Measurements from ENCODE around the gene EFR3B.
"Not testable (repeated sequence)": the region's sequence is repeated elsewhere in the genome, so short reads cannot be mapped to it uniquely, and the experiment has no call there.

Gene EFR3B

GRCh38 chr2:25041928-25042320 is at the start of gene EFR3B:
TSS of gene EFR3B (plus strand) at chr2:25042076. CDS start at chr2:25042313, 237 bp downstream.
- DNase-seq, result peak; percentile 88

DNA sequence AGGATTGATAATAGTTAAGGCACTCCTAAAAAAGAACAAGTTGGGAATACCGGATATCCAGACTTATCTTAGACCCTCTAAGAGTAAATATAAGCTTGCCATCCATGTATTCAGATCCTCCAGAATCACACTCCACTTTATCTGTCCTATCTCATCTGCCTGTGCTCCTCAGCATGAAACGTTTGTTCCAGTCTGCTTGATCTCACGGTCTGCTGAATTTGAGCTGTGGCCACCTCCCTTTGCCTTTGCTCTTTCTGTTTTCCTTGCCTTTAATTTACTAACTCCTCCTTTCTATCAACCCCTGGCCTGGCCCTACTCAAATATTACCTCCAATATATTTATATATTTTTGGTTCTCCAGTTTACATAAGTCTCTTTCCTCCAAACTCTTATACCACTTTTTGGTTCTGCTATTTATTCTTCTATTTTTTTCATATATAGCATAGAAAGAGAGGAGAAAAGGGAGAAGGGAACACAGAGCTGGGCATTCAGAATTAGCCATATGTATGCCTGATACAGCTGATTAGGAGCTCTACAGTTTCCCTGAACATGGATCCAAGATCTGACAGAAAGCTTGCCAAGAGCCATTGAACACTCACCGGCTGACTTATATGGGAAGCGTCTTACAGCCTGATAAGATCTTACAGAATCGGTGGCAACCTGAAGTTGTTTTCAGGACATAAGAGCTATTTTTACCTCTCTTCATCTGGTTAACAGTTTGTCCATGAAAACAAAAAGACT is 48.3 kb upstream of the EFR3B start:
- DNase-seq, result no peak

DNA sequence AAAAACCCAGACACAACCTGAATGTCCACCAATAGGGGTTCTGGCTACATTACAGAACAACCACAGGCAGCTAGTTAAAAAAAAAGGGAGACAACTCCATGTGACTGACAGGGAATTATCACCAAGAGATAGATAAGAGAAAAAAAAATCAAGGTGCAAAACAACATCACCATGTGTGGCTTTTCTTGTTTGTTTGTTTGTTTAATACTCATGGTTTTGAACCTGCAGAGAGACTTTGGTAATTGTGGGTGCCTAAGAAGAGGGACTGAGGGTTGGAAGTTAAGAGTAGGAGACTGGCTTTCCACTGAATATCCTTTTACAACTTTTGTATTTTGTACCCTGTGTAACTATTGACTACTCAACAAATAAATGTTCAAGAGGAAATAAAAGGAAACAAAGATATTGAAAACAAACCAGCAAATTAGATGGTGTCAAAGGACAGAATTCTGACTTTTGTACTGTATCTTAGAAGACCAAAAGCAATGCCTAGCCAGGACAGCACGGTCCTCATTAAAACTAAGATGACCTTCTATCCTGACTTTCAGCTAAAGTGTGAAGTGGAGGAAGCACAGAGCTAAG is 47.6 kb upstream of the EFR3B start:
- no peak for DNase-seq

DNA sequence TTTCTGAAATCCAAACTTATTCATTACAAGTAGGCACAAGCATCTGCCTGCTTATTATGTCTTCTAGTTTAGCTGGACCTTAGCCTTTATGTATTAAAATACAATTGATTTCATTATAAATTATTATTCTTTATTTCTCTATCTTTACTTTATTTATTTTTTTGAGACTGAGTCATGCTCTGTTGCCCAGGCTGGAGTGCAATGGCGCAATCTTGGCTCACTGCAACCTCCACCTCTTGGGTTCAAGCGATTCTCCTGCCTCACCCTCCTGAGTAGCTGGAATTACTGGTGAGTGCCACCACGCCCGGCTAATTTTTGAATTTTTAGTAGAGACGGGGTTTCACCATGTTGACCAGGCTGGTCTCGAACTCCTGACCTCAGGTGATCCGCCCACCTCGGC is 42.8 kb upstream of the EFR3B start:
- not testable (repeated sequence) for DNase-seq

GRCh38 chr2:25000036-25000435 is 41.8 kb upstream of the EFR3B start:
- DNase-seq, result no peak

- DNase-seq, result no peak
These were observed 41.2 kb upstream of the EFR3B start for GRCh38 chr2:25000503-25001324.

DNA sequence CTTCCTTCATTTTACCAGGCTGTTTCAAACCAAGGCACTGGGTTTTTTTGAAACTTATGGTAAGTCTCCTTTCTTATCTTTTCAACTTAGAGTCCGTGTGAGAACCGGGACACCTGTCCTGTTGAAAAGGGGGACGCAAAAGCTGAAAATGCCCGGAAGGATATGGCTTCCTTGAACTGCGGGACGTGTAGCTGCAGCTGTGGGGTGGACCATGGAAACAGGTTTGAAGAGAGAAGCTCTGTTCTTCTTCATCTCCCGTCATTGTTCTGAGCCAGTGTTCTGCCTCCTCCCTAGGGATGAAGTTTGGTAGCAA is 40.6 kb upstream of the EFR3B start:
- DNase-seq, result no peak

GRCh38 chr2:25002066-25002465 is 39.8 kb upstream of the EFR3B start:
- DNase-seq, result no peak

DNA sequence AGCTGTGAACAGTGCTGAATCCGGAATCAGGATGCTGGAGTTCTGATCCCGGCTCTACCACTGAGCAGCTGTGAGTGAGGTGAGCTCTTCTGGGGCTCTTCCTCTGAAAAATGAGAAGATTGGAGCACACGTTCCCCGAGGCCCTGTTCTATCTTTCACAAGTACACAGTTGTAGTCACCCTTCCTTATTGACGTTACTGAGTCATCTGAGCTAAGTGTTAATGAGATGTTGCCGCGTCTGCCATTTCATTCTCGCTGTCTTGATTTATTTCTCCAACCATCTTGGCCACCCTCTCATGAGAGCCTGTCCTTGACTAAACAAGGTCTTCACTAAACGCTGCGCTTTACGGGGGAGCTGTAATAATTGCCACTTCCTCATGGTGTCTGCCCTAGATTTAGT is 31.9 kb upstream of the EFR3B start:
- no peak for DNase-seq

DNA sequence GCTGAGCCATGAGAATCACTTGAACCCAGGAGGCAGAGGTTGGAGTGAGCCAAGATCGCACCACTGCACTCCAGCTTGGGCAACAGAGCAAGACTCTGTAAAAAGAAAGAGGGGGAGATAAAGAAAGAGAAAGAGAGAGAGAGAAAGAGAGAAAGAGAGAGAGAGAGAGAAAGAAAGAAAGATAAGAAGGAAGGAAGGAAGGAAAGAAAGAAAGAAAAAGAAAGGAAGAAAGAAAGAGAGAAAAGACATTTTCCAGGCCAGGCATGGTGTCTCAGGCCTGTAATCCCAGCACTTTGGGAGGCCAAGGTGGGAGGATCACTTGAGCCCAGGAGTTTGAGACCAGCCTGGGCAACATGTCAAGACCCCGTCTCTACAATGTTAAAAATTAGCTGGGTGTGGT is 30.5 kb upstream of the EFR3B start:
- DNase-seq, result not testable (repeated sequence)

GRCh38 chr2:25014631-25015030 is 27.2 kb upstream of the EFR3B start:
- no peak for DNase-seq

DNA sequence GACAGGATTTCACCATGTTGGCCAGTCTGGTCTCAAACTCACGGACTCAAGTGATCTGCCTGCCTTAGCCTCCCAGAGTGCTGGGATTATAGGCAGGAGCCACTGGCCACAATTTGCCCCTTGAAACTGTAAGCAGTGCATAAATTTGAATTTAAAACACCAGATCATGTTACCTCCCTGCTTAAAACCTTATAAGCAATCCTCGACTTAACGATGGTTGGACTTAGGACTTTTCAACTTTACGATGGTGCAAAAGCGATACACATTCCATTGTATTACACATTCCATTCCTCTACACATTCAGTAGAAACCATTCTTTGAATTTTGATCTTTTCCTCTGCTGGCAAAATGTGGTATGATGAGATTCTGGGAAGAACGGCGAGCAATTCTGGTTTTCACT is 23.2 kb upstream of the EFR3B start:
- no peak for DNase-seq

GRCh38 chr2:25021791-25022362 is 20.0 kb upstream of the EFR3B start:
- no peak for DNase-seq

DNA sequence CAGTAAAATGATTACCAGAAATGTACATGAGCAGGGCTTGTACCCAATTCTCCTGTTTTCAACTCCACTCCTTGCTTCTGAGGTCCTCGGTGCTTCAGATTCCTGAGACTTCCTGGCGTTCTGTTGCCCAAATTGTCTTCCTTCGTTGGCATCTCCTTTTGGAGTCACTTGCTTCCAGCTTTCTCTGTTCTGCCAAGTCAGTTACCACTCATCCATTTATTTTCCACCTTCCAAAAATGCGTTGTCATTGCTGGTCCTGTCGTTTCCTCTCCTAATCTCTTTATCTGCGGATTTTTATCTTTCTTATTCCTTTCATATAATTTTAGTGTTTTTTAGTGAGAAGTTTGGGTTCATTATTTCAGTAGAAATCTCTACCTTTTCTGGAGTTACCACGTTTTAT is 18.5 kb upstream of the EFR3B start:
- no peak for DNase-seq

DNA sequence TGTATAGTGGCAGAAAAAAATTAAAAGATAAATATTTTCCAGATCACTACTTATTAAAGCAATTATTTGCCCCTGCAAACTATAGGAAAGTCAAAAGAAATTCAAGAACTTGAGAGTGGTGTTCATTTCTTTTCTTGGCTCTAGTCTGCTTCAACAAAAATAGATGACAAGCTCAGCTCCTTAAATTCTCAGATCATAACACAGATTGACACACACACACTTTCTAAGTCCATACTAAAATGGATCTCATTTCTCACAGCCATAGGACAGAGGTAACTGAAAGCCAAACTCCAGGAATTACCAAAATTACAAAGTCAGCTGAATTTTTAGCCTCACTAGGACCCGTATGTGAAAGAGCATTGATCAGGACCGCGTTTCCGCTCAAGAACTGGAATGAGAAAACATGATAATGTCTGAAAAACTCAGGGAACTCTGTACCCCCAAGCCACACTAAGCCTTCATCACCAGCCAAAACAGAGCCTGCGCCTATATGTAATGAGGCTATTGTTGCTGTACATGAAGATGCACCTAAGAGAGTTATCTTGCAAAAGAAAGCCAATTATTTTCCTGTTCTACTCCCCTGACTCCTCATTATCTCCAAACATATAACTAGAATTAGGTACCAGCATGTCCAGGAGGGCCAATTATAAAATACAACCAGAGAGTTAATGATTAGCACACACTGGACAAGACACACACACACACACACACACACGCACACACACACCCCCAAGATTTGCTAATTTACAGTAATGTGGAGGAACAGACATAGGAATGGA is 16.5 kb upstream of the EFR3B start:
- DNase-seq, result no peak

DNA sequence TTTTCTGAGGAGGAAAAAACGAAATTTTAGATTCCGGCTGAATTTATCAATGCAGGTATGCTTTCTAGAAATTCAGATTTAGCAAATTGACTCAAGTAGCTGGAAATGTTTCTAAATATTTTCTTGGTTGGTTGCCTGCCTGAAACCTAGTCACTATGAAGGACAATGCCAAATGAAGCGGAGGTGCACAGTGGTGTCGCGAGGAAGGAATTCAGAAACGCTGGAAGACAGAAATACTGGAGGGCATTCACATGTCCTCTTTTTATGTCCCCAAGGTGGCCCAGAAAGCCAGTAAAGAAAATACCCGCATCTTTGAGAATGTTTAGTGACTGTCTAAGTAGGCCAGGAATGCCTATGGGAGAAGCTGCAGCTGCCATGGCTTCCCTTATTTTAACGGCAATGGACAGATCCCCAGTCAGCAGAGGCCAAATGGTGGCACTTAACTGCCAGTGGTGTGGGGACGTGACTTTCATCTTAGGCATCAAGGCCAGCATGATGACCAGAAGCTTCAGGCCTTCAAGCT is 15.8 kb upstream of the EFR3B start:
- DNase-seq, result no peak

DNA sequence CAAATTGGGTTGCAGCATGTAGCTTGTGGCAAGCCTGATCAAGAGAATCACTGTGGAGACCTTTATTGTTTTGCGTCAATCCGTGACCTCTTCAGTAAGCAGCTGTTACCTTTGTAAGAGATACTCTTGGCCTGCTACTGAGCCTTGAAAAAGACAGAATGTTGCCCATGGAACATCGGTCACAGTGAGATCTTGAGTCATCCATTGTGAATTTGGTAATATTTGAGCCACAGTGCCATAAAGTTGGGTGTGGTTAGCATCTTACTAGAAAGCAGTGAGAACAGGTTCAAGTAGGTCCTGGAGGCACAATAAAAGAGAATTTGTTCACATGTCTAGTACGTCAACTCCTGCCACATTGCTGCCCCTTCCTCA is 12.7 kb upstream of the EFR3B start:
- DNase-seq, result no peak

- DNase-seq, result no peak
These were observed 11.2 kb upstream of the EFR3B start for GRCh38 chr2:25030702-25031101.

GRCh38 chr2:25032094-25032493 is 9.8 kb upstream of the EFR3B start:
- DNase-seq, result no peak

DNA sequence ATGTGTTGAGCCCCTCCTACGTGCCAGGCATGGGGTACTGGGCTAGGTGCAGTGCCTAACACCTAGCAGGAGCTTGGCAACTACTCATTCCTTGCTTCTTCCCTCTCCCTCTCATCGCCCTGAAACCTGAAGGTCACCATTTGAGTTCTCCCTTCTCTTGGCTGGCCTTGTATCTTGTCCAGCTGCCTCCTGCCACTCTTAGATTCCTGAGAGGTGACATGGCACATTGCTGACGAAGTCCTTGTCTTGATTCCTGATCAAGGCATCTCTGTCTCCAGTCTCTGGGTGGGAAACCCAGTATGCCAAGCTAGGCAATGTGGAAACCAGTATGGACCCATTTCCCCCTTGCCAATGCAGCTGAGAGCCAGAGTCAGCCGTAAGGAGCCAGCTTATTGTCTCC is 9.0 kb upstream of the EFR3B start:
- DNase-seq, result no peak

- DNase-seq, result no peak
These were observed 7.8 kb upstream of the EFR3B start for GRCh38 chr2:25034081-25034480.

DNA sequence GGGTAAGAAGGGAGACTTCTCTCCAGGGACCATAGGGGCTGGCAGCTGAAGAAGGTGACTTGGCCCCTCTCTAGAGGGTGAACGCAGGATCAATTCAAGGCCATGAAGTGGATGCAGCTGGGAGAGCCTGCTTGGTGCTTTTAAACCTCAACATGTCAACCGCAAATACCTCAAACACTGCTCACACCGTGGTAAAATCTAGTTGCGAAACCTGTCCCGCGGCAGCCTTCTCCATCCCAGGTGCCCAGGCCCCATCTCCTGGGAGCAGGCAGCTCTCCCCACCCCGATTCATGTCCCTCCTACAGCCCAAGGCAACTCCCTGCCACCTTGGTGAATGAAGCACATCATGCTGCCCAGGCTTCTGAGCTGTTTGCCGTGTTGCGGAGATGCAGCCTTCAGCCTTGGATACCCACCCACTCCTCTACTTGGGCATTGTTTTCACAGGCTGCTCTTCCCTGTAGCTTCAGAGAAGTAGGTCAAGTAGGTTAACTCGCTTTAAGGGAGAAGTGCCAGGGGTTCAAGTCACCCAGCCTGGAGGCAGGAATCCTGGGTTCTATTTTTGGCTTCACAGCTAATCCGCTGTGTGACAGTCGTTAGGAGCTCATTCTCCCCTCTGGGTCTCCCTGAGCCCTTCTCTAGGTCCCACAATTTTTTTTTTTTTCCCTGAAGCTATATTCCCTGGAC is 6.2 kb upstream of the EFR3B start:
- no peak for DNase-seq
